Adrenal gland (tissue), 5 donors: ENCODE data around the gene ARID5B.

Experiments
- CTCF ChIP-seq, 6 experiments: fragments of 450-650 bp in 4 of 6; fragments of 200-600 bp in 2 of 6; sonication (generic) in 1 of 6; IDR thresholded peaks; 1 replicate in 5 of 6; 2 replicates in 1 of 6; pipeline versions ENCODE4 v1.5.1 to v1.8.0; 2016 to 2021; ENCODE audit warnings: antibody characterized with exemption in 6 of 6, mild to moderate bottlenecking in 2 of 6, moderate library complexity in 1 of 6
- POLR2A ChIP-seq, 2 donors: fragments of 450-650 bp; IDR thresholded peaks; one replicate each; pipeline ENCODE4 v1.6.1; 2017; ENCODE audit warnings: antibody characterized with exemption in 2 of 2, mild to moderate bottlenecking in 2 of 2, moderate library complexity in 1 of 2
- donor health status: DM: no; HTN: no; CAD: no.

- TF ChIP-seq CTCF (IDR thresholded peaks at IDR 0.05) (no peak), POLR2A (IDR thresholded peaks at IDR 0.05) (no peak)
Observed at GRCh38 chr10:61950449-61951143, 49.1 kb downstream of the ARID5B start.
